Measurements from ENCODE around the gene TBC1D7.

TBC1D7 gene

GRCh38 chr6:13373919-13374318, 45.6 kb upstream of the TBC1D7 start:
- Histone ChIP-seq H3K9ac (ENCODE audit: low read length) (no peak overlapping the region), H4K20me1 (ENCODE audit: low read depth, low read length) (no peaks in the 10 kb centered on the region), H2AFZ (ENCODE audit: low read depth, low read length, severe bottlenecking) (no peak overlapping the region), H3K36me3 (ENCODE audit: low read length) (no peaks in the 10 kb centered on the region), H3F3A (ENCODE audit: insufficient read depth) (no peaks in the 10 kb centered on the region), H3K27me3 (ENCODE audit: low read length) (no peaks in the 10 kb centered on the region), H3K9me3 (ENCODE audit: insufficient read depth, low read length) (no peaks in the 10 kb centered on the region), H3K4me2 (ENCODE audit: low read depth, low read length, poor library complexity, severe bottlenecking) (no peak overlapping the region), H3K4me3 (ENCODE audit: insufficient read depth, low read length, poor library complexity, severe bottlenecking) (no peak overlapping the region), H3K9me2 (replicated peaks; ENCODE audit: insufficient read depth, low read length) (no peaks in the 10 kb centered on the region), H3K79me2 (ENCODE audit: insufficient read depth, low read length) (no peaks in the 10 kb centered on the region), H3K27ac (ENCODE audit: low read depth, low read length) (no peak overlapping the region)
- no peak for TF ChIP-seq EZH2phosphoT487 (conservative IDR thresholded peaks at IDR 0.05; ENCODE audit: low read length)

- no peak overlapping the region for H3K4me3 ChIP-seq (ENCODE audit: insufficient read depth, low read length, poor library complexity, severe bottlenecking)
- H3F3A ChIP-seq (ENCODE audit: insufficient read depth) = no peaks in the 10 kb centered on the region
- no peak overlapping the region for H3K9ac ChIP-seq (ENCODE audit: low read length)
- H3K27ac ChIP-seq (ENCODE audit: low read depth, low read length) = no peak overlapping the region
- no peaks in the 10 kb centered on the region for H3K36me3 ChIP-seq (ENCODE audit: low read length)
- H3K79me2 ChIP-seq (ENCODE audit: insufficient read depth, low read length) = no peaks in the 10 kb centered on the region
- H3K4me2 ChIP-seq (ENCODE audit: low read depth, low read length, poor library complexity, severe bottlenecking) = no peak overlapping the region
- no peak for TF ChIP-seq EZH2phosphoT487 (conservative IDR thresholded peaks at IDR 0.05; ENCODE audit: low read length)
- TF ChIP-seq, protein P1, sequence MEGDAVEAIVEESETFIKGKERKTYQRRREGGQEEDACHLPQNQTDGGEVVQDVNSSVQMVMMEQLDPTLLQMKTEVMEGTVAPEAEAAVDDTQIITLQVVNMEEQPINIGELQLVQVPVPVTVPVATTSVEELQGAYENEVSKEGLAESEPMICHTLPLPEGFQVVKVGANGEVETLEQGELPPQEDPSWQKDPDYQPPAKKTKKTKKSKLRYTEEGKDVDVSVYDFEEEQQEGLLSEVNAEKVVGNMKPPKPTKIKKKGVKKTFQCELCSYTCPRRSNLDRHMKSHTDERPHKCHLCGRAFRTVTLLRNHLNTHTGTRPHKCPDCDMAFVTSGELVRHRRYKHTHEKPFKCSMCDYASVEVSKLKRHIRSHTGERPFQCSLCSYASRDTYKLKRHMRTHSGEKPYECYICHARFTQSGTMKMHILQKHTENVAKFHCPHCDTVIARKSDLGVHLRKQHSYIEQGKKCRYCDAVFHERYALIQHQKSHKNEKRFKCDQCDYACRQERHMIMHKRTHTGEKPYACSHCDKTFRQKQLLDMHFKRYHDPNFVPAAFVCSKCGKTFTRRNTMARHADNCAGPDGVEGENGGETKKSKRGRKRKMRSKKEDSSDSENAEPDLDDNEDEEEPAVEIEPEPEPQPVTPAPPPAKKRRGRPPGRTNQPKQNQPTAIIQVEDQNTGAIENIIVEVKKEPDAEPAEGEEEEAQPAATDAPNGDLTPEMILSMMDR (IDR thresholded peaks at IDR 0.05; ENCODE audit: insufficient read depth, low read length, poor library complexity, severe bottlenecking) = no peak
- no peaks in the 10 kb centered on the region for H3K9me2 ChIP-seq (replicated peaks; ENCODE audit: insufficient read depth, low read length)
- H3K9me3 ChIP-seq (ENCODE audit: insufficient read depth, low read length) = no peaks in the 10 kb centered on the region
- H4K20me1 ChIP-seq (ENCODE audit: low read depth, low read length) = no peaks in the 10 kb centered on the region
- no peaks in the 10 kb centered on the region for H3K27me3 ChIP-seq (ENCODE audit: low read length)
- H2AFZ ChIP-seq (ENCODE audit: low read depth, low read length, severe bottlenecking) = no peak overlapping the region
Measured at GRCh38 chr6:13373488-13373886, 45.1 kb upstream of the TBC1D7 start.

GRCh38 chr6:13372688-13373487, 44.6 kb upstream of the TBC1D7 start:
- Histone ChIP-seq H4K20me1 (ENCODE audit: low read depth, low read length) (no peaks in the 10 kb centered on the region), H3K4me3 (ENCODE audit: insufficient read depth, low read length, poor library complexity, severe bottlenecking) (no peak overlapping the region), H3K36me3 (ENCODE audit: low read length) (no peaks in the 10 kb centered on the region), H3K4me2 (ENCODE audit: low read depth, low read length, poor library complexity, severe bottlenecking) (no peak overlapping the region), H3K27ac (ENCODE audit: low read depth, low read length) (no peak overlapping the region), H3K27me3 (ENCODE audit: low read length) (no peaks in the 10 kb centered on the region), H3K79me2 (ENCODE audit: insufficient read depth, low read length) (no peaks in the 10 kb centered on the region), H3K9me2 (replicated peaks; ENCODE audit: insufficient read depth, low read length) (no peaks in the 10 kb centered on the region), H3K9me3 (ENCODE audit: insufficient read depth, low read length) (no peaks in the 10 kb centered on the region), H3F3A (ENCODE audit: insufficient read depth) (no peaks in the 10 kb centered on the region), H2AFZ (ENCODE audit: low read depth, low read length, severe bottlenecking) (no peak overlapping the region), H3K9ac (ENCODE audit: low read length) (no peak overlapping the region)
- TF ChIP-seq EZH2phosphoT487 (conservative IDR thresholded peaks at IDR 0.05; ENCODE audit: low read length) = no peak
- TF ChIP-seq, protein P1 (IDR thresholded peaks at IDR 0.05; ENCODE audit: insufficient read depth, low read length, poor library complexity, severe bottlenecking) = no peak

DNA sequence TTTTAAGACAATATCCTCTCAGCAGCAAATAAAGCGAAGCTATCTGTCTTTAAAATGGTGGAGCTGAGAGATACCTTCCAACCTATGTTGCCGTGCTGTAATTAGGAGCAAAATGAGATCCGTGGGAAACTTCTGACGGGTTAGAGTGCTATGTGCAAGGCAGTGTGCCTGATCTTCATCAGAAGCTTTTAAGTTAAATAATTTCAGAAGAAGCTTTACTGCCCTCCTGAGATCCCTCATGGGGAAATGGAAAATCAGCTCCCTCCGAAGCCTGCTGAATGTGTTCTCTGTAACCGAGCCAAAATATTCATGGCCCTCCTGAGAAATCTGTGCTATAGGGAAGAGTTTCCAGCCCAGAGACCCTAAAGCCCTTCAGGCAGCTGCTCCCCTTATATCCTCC, 43.7 kb upstream of the TBC1D7 start:
- Histone ChIP-seq H2AFZ (ENCODE audit: low read depth, low read length, severe bottlenecking) (no peak overlapping the region), H3F3A (ENCODE audit: insufficient read depth) (no peaks in the 10 kb centered on the region), H3K79me2 (ENCODE audit: insufficient read depth, low read length) (no peaks in the 10 kb centered on the region), H3K27me3 (ENCODE audit: low read length) (no peaks in the 10 kb centered on the region), H3K27ac (ENCODE audit: low read depth, low read length) (no peak overlapping the region), H3K36me3 (ENCODE audit: low read length) (no peaks in the 10 kb centered on the region), H3K9ac (ENCODE audit: low read length) (no peak overlapping the region), H3K4me3 (ENCODE audit: insufficient read depth, low read length, poor library complexity, severe bottlenecking) (no peak overlapping the region), H3K4me2 (ENCODE audit: low read depth, low read length, poor library complexity, severe bottlenecking) (no peak overlapping the region), H3K9me2 (replicated peaks; ENCODE audit: insufficient read depth, low read length) (no peaks in the 10 kb centered on the region), H3K9me3 (ENCODE audit: insufficient read depth, low read length) (no peaks in the 10 kb centered on the region), H4K20me1 (ENCODE audit: low read depth, low read length) (no peaks in the 10 kb centered on the region)
- TF ChIP-seq EZH2phosphoT487 (conservative IDR thresholded peaks at IDR 0.05; ENCODE audit: low read length) = no peak

Data from SU-DHL-6 (cell line).